Duodenal mucosa (tissue), 2 donors: ENCODE results near the gene HSD11B1L.

ENCODE experiments used
- H3K27ac ChIP-seq: one replicate; pipeline ENCODE4 v1.7.0; 2013; ENCODE audit warnings: low read depth, low read length
- H3K27me3 ChIP-seq, 2 donors: one replicate each; pipeline ENCODE4 v1.7.0; 2013; ENCODE audit warnings: low read length in 2 of 2, control low read depth in 1 of 2; ENCODE audit not compliant: insufficient read depth in 2 of 2, control insufficient read depth in 1 of 2
- H3K36me3 ChIP-seq, 2 donors: one replicate each; pipeline ENCODE4 v1.7.0; 2013; ENCODE audit warnings: low read length in 2 of 2, control low read depth in 1 of 2; ENCODE audit not compliant: insufficient read depth in 2 of 2, control insufficient read depth in 1 of 2
- H3K4me1 ChIP-seq, 2 donors: one replicate each; pipeline ENCODE4 v1.7.0; 2013; ENCODE audit warnings: low read length in 2 of 2, control low read depth in 1 of 2; ENCODE audit not compliant: insufficient read depth in 2 of 2, control insufficient read depth in 1 of 2
- H3K4me3 ChIP-seq, 2 donors: one replicate each; pipeline ENCODE4 v1.7.0; 2013; ENCODE audit warnings: low read length in 2 of 2, low read depth in 1 of 2
- H3K9ac ChIP-seq, 2 donors: one replicate each; pipeline ENCODE4 v1.7.0; 2013; ENCODE audit warnings: low read length in 2 of 2, low read depth in 1 of 2
- H3K9me3 ChIP-seq, 2 donors: one replicate each; pipeline ENCODE4 v1.7.0; 2013; ENCODE audit warnings: low read length in 2 of 2, control low read depth in 1 of 2; ENCODE audit not compliant: control insufficient read depth in 1 of 2

HSD11B1L gene

DNA sequence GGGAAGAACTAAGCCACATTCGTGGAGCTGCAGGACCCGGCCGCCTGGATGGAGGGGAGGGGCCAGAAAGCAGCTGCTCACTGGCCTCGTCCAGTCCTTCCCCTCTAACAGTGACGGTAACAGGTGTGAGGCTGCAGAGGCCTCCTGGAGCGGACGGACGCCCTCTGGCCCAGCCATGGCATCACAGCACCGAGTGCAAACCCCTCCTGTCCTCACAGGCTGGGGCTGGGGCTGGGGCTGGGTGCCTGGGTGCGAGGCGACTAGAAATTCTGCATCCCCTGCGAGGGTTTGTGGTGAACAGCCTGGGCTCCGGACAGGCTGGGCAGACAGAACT is 4.1 kb upstream of the HSD11B1L start:
- peaks cover 0 to 3% of the 10 kb centered on the region in 2 donors for H3K27me3 ChIP-seq
- peaks cover 5 to 22% of the 10 kb centered on the region in 2 donors for H3K4me1 ChIP-seq
- no peak overlapping the region for H3K27ac ChIP-seq
- peaks cover 0 to 11% of the 10 kb centered on the region in 2 donors for H3K36me3 ChIP-seq
- no peak overlapping the region for H3K9ac ChIP-seq
- no peaks in the 10 kb centered on the region for H3K9me3 ChIP-seq
- H3K4me3 ChIP-seq = no peak overlapping the region

- Histone ChIP-seq H3K4me1 (peaks cover 5 to 22% of the 10 kb centered on the region in 2 donors), H3K9me3 (no peaks in the 10 kb centered on the region), H3K4me3 (no peak overlapping the region), H3K9ac (no peak overlapping the region), H3K27me3 (peaks cover 0 to 3% of the 10 kb centered on the region in 2 donors), H3K36me3 (peaks cover 0 to 10% of the 10 kb centered on the region in 2 donors), H3K27ac (no peak overlapping the region)
These were observed 3.7 kb upstream of the HSD11B1L start for GRCh38 chr19:5677136-5677535.

GRCh38 chr19:5677580-5677979 is 3.2 kb upstream of the HSD11B1L start:
- Histone ChIP-seq H3K4me3 (no peak overlapping the region), H3K9ac (no peak overlapping the region), H3K36me3 (peaks cover 0 to 10% of the 10 kb centered on the region in 2 donors), H3K9me3 (no peaks in the 10 kb centered on the region), H3K27me3 (peaks cover 0 to 3% of the 10 kb centered on the region in 2 donors), H3K27ac (no peak overlapping the region), H3K4me1 (peaks cover 5 to 22% of the 10 kb centered on the region in 2 donors)

GRCh38 chr19:5678071-5678718 is 2.6 kb upstream of the HSD11B1L start:
- Histone ChIP-seq H3K27ac (no peak overlapping the region), H3K9ac (no peak overlapping the region), H3K4me3 (no peak overlapping the region), H3K36me3 (peaks cover 0 to 6% of the 10 kb centered on the region in 2 donors), H3K27me3 (peaks cover 0 to 3% of the 10 kb centered on the region in 2 donors), H3K4me1 (peaks cover 5 to 22% of the 10 kb centered on the region in 2 donors), H3K9me3 (no peaks in the 10 kb centered on the region)

- peaks cover 5 to 22% of the 10 kb centered on the region in 2 donors for H3K4me1 ChIP-seq
These were observed 1.3 kb upstream of the HSD11B1L start for GRCh38 chr19:5679289-5680083.

GRCh38 chr19:5680084-5680436 is 767 bp upstream of the HSD11B1L start:
- Histone ChIP-seq H3K27me3 (peaks cover 0 to 3% of the 10 kb centered on the region in 2 donors), H3K4me1 (peaks cover 5 to 22% of the 10 kb centered on the region in 2 donors), H3K9me3 (no peaks in the 10 kb centered on the region), H3K4me3 (peak overlapping the region; percentile 94 to 99), H3K36me3 (peaks cover 0 to 6% of the 10 kb centered on the region in 2 donors), H3K27ac (peak overlapping the region; percentile 57), H3K9ac (peak overlapping the region; percentile 95 to 98)

More at GRCh38 chr19:5679289-5680083, 1.3 kb upstream of the HSD11B1L start:
- peak overlapping the region; percentile 57 for H3K27ac ChIP-seq
- H3K9me3 ChIP-seq = no peaks in the 10 kb centered on the region
- peaks cover 0 to 6% of the 10 kb centered on the region in 2 donors for H3K36me3 ChIP-seq
- peaks cover 0 to 3% of the 10 kb centered on the region in 2 donors for H3K27me3 ChIP-seq
- H3K9ac ChIP-seq = peak overlapping the region; percentile 95 to 98
- H3K4me3 ChIP-seq = peak overlapping the region; percentile 94 to 99

- peaks cover 0 to 6% of the 10 kb centered on the region in 2 donors for H3K36me3 ChIP-seq
- H3K4me1 ChIP-seq = peaks cover 5 to 16% of the 10 kb centered on the region in 2 donors
These were observed 722 bp downstream of the HSD11B1L start for GRCh38 chr19:5681391-5682106.

GRCh38 chr19:5682107-5682482 is 1.3 kb downstream of the HSD11B1L start:
- H3K27me3 ChIP-seq = peaks cover 0 to 3% of the 10 kb centered on the region in 2 donors
- peaks cover 0 to 6% of the 10 kb centered on the region in 2 donors for H3K36me3 ChIP-seq
- H3K27ac ChIP-seq = no peak overlapping the region
- peaks cover 5 to 15% of the 10 kb centered on the region in 2 donors for H3K4me1 ChIP-seq
- no peaks in the 10 kb centered on the region for H3K9me3 ChIP-seq
- H3K9ac ChIP-seq = no peak overlapping the region
- H3K4me3 ChIP-seq = no peak overlapping the region

More at GRCh38 chr19:5681391-5682106, 722 bp downstream of the HSD11B1L start:
- no peaks in the 10 kb centered on the region for H3K9me3 ChIP-seq
- H3K27ac ChIP-seq = no peak overlapping the region
- peak overlapping the region; percentile 94 to 99 for H3K4me3 ChIP-seq
- peak overlapping the region; percentile 20 to 98 for H3K9ac ChIP-seq
- H3K27me3 ChIP-seq = peaks cover 0 to 3% of the 10 kb centered on the region in 2 donors

- Histone ChIP-seq H3K27ac (no peak overlapping the region), H3K27me3 (peaks cover 0 to 3% of the 10 kb centered on the region in 2 donors), H3K4me1 (peaks cover 5 to 18% of the 10 kb centered on the region in 2 donors), H3K4me3 (no peak overlapping the region), H3K9ac (no peak overlapping the region), H3K9me3 (no peaks in the 10 kb centered on the region), H3K36me3 (peaks cover 0 to under 1% of the 10 kb centered on the region in 2 donors)
These were observed 2.5 kb downstream of the HSD11B1L start for GRCh38 chr19:5683177-5683886.
